HG03432 (cell line): Measurements from ENCODE around the gene DNAH17.

Source experiments
- ATAC-seq: cut with Tn5 transposase; IDR thresholded peaks from one replicate; pipeline ENCODE4 v1.9.1; 2021; ENCODE audit warnings: mild to moderate bottlenecking, moderate library complexity; ENCODE audit not compliant: unreplicated experiment

DNAH17 gene

DNA sequence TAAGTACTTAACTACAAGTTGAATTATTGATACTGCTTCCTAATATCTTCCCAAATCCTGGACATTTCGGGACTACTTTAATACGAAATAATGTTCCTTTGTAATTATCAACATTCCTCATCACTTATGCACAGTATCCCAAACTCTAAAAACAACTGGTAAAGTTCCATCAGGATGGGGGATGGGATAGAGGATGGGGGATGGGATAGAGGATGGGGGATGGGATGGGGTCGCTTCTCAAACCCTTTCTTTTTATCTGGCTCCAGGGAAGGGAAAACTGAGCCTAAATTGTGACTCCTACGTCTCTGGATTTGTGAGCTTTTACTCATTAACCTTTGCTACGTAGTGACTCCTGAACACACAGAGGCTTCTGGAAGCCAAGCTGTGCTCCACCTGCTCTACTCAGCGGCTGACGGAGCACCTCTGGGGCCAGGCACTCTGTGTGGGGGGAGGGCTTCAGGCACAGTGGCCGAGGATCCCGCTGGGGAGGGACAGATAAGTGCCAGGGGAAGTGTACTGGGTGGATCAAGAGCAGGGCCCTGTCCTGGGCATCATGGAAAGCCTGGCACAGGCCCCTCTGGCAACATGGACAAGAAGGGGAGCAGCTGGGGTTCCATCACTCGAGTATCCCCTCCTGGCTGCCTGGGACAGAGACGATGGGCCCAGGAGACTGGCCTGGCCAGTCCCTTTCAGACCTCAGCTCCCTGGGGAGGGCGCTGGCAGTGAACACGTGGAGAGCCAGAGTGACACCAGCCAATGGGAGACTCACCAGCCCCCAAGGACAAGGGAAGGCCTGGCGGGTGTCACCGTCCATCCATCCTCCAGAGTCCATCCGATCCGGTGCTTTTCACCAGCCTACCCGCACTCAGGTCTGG lies 142.5 kb downstream of the DNAH17 start:
- no peak for ATAC-seq

DNA sequence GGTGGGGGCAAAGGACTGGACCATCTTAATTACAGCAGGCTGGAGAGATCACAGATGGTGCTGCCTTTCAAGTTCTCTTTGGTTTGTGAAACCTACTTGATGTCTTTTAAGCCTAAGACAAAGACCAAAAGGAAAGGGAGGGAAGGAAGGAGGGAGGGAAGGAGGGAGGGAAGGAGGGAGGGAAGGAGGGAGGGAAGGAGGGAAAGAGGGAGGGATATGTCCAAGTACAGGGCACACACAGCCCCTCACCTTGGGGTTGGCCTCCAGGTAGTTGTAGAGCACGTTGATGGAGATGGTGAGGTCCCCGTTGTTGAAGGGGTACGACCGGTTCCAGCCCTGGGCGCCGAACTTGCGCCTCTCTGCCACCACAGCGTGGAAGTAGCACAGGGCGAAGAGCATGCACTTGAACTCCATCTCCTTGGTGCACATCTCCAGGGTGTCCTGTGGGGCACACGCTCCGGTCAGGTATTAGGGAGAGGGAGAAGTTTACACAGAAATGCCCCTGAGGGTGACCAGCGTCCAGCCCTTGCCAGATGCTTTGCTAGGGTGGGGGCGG lies 143.3 kb downstream of the DNAH17 start:
- no peak for ATAC-seq

DNA sequence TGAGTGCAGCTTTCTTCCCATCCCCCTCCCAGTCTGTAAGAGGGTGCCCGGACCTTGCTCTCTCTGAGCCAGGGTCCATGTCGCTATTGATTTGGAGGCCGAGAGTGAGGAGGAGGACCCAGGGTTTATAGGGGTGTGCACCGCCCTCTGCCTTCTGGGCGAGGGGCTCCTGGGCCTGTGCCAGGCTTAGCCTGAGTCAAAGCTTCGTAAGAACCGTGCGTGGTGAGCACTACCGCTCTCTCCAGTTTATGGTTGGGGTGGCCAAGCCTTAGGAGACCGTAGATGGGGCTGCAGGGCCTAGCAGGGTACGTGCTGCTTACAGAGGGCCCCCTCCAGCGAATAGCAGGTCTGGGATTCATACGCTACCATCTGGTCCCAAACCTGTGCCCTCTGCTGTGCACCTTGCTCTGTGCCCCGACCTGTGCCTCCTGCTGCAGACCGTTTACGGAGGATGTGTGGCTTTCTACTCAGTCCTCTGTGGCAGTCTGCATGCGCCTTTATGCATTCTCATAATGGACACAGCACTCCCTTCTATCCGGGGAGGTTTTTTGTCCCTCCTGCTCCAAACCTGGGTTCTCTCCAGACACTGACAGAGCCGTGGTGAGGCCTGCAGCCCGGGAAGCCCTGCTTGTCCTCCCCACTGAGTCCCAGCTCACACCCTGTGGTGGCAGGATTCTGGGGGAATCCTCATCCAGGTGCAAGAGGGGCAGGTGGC lies 144.0 kb downstream of the DNAH17 start:
- no peak for ATAC-seq

DNA sequence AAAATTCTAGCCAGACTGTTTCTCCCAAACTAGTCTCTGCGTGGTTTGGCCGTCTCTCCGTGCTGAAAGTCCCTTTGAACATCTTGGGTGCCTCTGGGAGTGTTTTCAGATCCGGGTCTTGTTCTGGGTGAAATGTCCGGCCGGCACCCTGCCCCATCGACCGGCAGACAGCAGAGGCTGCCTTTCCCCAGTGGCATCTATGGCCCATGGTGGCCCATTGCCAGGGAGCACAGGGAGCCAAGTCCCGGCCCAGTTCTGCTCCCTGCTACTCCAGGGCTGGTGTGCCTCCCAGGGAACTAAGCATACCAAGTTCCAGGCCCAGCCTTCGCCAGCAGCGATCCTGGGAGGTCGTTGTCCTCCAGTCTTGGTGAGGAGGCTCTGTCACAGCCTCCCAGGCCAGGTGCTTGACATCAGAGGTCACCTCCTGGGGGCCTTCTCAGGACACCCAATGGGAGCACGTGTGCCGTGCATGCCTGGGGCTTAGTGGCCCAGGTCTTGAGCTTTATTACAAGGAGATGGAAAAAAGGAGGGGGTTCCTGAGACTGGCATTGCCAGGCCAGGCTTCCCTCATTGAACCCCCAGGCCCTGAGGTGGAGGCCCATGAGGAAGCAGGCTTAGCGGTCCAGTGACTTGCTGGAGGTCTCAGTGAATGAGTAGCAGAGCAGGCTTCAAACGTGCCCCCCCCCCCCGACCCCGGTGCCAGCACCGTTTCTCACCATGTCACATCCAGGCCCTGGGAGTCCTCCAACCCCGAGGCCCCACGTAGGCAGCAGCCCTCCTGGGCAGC lies 144.8 kb downstream of the DNAH17 start:
- ATAC-seq: no peak

DNA sequence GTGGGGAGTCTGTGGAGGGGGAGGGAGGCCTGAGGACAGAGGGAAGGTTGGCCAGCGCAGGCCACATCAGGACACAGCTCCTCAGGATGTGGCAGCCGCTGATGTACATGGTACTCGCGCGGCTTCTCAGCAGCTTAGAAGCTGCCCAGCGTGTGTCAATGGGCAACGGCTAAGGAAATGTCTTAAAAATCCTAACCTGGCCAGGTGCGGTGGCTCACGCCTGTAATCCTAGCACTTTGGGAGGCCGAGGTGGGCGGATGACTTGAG lies 145.6 kb downstream of the DNAH17 start:
- ATAC-seq: no peak

DNA sequence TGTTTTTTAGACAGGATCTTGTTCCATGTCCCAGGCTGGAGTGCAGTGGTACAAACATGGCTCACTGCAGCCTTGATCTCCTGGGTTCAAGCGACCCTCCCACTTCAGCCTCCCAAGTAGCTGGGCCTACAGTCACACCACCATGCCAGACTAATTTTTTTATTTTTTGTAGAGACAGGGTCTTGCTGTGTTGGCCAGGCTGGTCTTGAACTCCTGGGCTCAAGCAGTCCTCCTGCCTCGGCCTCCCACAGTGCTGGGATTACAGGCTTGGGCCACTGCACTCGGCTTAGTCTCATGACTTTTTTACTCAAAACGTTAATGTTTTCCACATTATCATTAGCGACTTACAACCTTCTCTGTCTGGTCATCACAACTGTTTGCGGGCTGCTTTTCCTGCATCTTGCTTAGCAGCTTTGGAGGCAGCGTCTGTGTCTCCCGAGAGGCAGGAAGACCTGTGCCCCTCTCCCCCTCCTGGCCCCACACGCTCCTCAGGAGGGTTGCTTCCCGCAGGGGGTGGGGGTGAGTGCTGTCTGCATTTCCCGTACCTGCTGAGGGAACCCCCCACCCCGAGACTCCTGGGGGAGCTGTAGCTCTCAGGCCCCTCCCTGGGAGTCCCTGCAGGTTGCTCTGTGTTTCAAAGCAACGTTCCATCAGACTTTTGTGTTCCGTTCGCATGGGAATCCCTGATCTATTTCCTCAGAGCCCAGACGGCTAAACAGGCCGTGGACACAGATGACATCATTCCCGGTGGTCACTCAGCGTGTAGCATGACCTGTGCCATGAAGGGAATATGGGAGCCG lies 146.1 kb downstream of the DNAH17 start:
- ATAC-seq: no peak

DNA sequence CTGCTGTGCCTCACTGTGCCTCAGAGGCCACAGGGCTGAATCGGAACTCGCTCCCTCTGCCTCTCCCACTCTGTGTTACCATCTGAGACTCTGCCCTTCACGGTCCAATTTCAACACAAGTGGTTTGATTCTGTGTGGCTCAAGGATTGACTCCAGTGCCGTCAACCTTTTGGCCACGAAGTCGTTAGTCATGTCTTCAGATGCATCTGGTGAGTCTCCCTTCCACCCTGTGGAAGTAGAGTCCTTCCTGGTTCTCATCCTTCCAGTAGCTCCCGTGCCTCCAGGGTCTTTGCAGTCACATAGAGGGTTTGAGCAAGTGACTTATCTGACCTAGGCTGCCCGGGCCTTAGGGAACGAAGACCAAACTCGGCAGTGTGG lies 147.6 kb downstream of the DNAH17 start:
- ATAC-seq: no peak

DNA sequence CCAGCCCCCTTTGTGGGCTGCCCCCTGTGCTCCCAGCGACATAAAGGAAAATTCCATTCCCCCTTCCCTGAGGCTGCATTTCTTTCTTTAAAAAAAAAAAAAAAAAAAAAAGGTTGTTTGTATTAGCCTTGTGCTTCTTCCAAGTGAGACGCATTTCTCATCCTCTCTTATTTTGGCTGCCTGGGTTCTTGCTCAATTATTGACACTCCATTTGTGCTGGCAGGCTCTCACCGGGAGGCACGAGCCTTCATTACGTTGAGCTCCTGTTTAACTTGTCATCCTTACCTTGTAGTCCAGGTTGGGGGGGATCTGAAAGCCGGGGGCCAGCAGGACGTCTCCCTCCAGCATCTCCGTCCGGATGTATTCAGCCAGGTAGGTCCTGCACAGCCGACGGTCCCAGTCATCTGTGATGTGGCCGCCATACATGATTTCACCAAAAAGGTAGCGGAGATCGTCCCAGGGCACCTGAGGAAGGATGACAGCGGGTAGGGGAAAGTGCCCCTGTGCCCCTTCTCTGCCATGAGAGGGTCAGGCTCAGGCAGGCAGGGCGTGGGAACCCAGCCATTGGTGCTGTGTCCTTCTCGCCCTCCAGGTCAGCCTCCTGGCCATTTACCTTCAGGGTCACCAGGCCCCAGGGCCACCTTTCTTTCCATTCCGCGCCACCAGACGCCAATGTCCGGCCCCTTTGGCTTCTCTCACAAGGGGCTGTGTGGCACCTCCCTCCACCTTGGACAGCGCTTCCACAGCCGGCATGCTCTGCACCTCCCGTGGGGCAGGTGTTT lies 148.2 kb downstream of the DNAH17 start:
- ATAC-seq: no peak

DNA sequence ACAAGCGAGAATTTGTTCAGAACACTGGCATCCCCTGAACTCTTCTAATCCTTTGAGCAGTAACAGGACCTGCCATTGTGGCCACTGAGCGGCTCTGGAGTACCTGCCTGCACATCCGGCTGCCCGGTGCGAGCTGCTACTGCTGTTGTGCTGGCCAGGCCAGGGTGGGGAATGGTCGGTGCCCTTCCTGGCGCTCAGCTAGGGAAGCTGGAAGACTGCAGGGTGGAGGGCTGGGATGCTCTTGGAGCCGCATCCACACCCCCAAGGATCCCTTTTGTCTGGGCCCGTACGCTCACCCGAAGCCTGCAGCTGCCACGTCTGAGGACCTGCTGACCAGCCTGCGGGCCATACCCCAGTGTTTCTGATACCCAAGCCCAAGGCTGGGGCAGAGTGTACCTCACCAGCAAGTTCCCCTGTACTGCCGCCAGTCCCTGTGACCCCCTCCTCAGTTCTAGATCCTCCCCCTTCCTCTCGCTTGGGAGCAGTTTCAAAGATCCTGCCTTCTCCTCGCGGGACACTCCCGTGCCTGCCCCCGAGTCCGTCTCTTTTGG lies 149.1 kb downstream of the DNAH17 start:
- ATAC-seq: no peak

DNA sequence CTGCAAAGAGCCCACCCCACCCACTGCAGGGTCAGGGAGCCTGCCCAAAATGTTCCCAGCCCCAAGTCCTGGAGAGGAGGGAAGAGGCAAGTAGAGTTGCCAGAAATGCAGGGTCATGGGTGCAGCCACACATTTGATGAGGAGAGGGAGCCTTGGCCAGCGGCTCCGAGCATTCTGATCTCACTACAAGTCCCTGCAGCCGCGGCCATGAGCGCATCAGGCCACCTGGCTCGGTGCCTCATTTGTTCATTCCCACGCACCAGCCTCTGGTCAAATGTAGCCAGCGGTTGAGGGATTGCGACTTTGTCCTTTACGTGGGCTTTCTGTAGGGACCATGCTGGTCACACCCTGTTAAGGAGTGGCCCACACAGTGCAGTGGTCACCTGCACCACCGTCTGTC lies 150.1 kb downstream of the DNAH17 start:
- ATAC-seq: no peak

DNA sequence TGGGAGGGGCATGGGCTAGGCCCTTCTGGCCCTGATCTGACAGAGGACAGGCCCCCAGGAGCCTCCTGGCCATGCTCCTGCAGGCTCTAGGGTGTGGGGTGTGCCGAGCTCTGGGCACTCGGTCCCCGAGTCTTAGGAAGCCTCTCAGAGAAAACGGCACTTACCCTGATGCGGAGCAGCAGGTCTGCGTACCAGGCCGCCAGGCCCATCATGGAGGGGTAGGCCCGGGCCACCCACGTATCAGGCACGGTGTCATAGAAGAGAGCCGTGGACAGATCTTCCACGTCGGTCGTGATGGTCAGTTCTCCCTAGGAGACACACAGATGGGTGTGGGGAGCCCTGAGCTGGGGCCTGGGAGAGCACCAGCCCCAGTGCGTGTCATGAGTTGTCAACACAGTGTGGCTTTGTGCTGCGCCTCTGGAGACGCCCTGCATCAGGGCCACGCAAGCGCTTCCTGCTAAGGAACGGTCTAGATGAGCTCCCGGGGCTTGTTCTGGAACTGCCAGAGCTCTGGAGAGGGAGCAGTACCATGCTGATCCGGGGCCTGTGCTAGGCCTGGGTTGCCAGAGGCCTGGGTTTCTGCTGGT lies 150.8 kb downstream of the DNAH17 start:
- no peak for ATAC-seq

DNA sequence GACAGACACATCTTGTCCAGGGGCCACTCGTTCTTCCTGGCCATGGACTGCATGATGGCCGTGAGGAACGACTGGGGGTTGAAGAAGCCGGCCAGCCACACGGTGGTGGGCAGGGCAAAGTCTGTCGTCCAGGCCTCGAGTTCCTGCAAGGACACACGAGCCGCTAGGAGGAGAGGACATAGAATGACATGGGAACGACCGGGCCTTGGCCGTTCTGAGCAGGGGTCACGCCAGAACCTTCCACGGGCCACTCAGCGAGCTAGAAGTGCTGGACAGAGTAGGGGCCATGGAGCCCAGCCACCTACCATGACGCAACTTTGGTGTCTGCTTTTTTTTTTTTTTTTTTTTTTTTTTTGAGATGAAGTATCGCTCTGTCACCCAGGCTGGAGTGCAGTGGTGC lies 151.8 kb downstream of the DNAH17 start:
- no peak for ATAC-seq

DNA sequence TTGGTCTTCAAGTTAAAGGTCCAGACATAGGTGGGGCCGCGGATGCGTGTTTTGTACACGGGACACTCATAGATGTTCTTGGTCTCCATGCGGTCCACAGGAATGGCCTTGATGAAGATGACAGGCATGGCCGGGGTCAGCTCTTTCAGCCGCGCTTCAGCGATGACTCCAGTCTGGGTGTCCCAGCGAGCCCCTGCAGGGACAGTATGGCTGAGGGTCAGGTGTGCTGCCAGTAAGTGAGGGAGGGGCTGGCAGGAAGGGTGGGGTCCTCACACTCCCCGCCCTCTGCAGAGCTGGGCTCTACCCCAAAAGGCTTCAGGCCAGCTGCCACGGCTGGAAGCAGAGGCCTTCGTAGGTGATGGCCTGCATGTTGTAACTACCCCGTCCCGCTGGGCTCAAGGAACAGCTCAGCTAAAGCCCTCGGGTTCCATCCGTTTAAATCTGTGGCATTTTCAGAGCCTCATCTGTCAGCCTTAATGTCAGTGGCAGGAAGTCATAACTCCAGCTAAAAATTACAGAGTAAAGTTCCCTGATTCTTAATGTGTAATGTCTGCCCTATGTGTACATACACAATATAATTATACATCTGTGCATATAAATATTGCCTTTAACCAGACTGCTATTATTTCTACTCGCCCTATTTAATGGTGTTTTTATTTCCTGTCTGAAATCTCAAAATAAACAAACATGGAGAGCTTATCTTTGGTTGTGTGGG lies 153.1 kb downstream of the DNAH17 start:
- ATAC-seq: no peak

DNA sequence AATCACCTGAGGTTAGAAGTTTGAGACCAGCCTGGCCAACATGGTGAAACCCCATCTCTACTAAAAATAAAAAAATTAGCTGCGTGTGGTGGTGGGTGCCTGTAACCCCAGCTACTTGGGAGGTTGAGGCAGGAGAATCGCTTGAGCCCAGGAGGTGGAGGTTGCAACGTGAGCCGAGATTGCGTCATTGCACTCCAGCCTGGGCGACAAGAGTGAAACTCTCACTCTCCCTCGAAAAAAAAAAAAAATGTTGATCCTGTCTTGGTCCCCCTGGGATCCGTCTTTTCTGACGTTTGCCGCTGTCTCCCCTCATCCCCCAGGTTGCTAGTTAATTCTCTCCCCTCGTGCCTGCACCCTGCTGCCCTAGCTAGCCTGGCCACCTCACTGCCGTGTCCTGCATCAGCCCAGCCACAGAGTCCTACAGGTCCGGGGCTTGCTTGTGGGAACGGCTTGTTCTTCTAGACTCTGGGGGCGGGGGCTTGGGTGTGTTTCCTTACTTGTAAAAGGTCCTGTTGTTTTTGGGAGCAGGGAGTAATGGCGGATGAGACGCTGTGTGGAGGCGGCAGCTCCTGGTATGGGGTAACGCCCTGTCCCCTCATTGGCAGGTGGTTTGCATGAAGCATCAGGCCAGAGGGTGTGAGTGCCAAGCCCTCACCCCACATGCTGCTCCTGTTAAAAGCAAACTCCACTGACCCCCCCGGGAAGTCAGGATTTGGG lies 154.2 kb downstream of the DNAH17 start:
- no peak for ATAC-seq

DNA sequence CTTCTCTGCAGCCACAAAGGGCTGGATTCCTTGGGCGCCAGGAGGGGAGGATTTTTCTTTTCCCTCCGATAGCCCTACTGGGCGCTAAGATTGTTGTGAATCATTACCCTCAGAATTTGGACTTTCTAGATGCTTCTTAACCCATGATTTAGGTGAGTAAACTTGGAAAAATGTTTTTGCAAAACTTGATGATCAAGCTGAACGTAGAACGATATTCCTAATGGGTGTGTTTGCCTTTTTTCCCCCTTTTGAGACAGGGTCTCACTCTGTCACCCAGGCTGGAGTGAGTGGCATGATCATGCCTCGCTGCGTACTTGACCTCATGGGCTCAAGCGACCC lies 155.0 kb downstream of the DNAH17 start:
- ATAC-seq: no peak

DNA sequence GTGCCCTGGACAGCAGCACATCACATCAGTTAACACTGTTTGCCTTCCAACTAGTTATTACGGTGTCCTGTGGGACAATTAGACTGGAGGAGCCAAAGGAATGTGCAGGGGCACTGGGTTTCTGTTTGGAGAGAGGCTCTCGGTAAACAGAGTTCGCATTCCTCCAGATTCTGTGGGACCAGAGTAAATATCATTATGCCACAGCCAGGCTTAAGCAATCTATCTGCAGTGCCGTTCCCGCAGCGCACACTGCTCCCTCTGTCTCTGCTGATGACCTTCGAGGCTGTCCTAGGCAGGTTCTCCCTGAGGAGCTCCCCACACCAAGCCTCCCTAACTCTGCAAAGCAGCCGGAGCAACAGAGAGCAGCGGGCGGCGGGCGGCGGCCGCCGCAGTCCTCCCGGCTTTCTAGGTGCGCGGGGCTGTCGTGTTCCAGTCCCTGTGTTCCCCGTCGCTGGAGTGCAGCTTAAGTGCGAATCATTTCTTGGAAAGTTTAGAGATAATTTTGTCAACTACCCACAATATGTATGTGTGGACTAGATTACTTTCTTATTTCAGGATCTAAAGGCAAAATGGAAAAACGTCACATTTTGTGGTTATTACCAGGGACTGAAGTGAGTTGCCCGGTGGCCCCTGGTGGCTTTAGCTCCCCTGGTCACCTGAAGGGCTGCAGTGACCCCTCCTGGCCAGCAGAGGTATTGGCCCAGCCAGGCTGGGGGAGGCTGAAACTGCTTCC lies 155.5 kb downstream of the DNAH17 start:
- no peak for ATAC-seq

DNA sequence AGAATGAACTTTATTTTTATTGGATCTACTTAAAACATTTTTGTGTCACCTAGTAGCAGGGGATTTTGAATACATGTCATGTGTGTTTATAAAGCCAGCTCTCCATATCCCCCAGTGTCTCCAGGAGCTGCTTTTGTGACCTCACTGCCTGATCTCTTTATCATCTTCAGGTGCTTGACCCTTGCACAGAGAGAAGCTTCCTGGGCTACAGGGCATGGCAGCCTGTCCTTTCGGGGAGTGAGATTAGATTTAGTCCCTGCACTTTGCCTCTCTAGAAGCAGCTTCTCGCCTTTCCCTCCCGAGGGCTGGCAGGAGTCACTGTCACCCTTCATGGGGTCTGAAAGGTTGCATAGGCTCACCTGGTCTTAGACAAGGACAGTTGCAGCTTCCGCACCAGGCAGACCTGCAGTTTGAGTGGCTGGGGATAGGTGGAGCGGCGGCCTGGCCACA lies 156.1 kb downstream of the DNAH17 start:
- no peak for ATAC-seq
